HG02798 (cell line): Measurements from ENCODE around the gene CFP.
"Not testable (repeated sequence)": the region's sequence is repeated elsewhere in the genome, so short reads cannot be mapped to it uniquely, and the experiment has no call there.

Experiments used
- ATAC-seq: cut with Tn5 transposase; IDR thresholded peaks from one replicate; pipeline ENCODE4 v1.9.1; 2021; ENCODE audit warnings: mild to moderate bottlenecking; ENCODE audit not compliant: unreplicated experiment, poor library complexity

The CFP gene

DNA sequence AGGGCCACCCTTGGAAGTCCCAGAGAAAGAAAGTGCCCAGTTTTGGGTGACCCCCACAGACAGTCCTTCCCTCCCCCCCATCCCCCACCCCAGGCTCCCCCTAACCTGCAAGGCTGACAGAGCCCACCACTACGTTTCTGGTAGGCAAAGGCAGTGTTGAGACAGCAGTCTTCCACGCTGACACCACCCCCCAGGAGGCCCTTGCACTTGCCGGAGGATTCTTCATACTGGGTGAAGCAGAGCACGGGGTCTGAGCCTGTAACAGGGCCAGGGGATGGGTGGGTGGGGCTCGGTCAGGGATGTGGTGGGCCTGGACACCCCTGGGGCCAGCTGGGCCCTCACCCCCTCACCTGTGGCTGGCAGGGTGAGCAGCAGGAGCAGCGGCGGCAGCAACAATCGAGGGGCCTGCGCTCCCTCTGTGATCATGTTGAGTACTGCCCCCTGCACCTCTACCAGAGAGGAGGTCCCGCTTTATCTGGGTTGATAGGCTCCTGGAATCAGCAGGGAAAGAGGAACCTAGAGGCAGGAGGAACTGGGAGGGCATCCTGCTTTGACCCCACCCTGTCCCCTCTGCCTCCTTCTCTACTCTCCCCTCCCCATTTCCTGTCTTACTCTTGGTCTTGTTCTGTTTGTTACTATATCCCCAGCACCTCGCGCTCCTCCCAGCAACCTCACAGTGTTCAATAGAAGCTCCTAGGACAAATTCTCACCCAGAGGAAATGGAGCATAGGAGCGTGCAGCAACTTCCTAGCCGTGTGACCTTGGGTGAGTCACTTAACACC lies at the start of gene CFP:
TSS of gene CFP (minus strand) at position 512 of the 782 bp plus-strand sequence. CDS start at position 426, 86 bp downstream.
- no peak for ATAC-seq

DNA sequence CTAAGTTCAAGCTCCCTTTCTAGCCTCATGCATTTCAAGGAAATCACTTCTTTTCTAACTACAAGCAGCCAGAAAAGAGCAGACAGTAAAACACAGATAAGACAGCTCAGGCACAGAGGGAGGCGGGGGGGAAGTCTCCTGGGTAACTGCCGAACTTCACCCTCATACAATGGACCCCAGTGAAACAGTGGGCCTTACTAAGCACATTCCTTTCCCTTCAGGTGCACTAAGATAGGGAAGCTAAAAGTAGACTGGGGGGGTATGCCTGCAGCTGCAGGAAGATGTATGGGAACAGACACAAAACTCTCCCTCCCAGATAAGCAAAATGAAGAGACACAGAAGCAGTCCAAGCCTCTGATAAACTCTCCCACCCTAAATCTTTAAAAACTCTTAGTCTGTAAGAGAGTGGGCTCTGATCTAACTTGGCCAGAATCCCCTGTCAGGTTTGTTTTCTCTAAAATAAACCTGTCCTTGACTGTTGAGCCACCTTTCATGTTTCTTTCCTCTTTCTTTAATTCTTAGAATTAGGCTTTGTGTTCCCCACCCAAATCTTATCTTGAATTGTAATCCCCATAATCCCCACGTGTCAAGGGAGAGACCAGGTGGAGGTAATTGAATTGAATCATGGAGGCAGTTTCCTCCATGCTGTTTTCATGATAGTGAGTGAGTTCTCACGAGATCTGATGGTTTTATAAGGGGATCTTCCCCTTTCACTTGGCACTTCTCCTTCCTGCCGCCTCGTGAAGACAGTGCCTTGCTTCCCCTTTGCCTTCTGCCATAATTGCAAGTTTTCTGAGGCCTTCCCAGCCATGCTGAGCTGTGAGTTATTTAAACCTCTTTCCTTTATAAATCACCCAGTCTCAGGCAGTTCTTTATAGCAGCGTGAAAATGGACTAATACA lies 46.5 kb upstream of the CFP start:
- ATAC-seq: not testable (repeated sequence)

DNA sequence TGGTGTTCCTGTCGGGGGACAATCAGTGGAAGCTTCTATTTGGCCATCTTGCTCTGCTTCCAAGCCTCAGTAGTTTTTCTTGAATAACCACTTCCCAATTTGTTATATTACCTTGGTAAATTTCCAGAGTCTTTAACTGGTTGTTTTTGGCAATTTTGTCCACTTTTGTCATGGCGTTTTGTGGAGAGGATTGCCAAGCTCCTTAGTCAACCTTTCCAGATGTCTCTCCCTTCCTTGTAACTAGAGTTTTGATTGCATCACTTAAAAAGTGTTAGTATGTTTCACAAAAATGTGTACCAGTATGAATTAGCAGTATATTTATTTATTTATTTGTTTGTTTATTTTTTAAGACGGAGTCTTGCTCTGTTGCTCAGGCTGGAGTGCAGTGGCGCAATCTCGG lies 45.0 kb upstream of the CFP start:
- no peak for ATAC-seq

DNA sequence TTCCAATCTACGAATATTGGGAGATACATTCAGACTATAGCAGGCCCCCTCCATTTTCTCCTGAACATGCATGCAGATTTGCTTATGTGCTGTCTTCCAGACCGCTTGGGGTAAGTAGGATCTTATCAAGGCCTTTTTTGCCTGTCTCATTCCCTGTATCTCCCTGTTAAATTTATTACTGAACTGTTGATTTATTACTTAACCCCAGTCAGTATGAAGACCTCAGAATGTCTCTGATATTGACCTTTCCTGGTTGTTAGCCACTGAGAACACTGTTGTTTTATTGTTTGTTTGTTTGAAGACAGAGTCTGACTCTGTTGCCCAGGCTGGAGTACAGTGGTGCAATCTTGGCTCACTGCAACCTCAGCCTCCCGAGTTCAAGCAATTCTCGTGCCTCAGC lies 36.1 kb upstream of the CFP start:
- not testable (repeated sequence) for ATAC-seq

DNA sequence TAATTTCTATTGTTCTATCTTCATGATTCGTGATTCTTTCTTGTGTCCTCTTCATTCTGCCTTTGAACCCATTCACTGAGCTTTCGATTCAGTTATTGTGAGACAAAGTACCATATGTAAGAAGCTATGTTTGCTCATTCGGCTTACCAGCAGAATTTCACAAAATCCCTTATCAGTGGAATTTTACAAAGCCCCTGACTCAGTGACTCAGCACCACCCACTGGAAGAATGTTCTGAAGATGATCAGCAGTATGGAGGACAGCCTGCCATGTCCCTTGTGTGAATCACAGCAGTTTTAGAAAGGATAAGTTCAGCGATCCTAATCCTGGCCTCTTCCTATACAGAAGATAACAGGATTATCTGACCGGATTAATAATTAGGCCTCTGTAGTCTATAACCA lies 35.0 kb upstream of the CFP start:
- ATAC-seq: no peak

DNA sequence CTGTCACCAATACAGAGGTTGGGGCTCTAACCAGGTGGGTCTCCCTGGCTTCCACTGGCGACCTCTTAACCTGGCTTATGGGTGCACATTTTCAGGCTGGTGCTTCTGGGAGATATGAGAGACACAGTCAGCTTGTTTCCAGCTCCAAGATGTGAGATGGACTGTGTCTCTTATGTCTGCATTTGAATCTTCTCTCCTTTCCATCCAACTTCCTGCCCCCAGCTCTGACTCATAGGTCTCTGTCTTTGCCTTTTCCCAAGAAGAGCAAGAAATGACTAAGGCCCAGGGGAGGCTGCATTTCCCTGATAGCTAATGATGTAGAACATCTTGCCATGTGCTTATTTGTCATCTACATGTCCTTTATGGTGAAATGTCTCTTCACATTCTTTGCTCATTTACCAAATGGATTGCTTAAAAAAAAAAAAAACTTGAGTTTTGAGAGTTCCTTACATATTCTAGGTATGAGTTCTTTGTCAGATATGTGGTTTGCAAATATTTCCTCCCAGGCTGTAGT lies 32.5 kb upstream of the CFP start:
- no peak for ATAC-seq

DNA sequence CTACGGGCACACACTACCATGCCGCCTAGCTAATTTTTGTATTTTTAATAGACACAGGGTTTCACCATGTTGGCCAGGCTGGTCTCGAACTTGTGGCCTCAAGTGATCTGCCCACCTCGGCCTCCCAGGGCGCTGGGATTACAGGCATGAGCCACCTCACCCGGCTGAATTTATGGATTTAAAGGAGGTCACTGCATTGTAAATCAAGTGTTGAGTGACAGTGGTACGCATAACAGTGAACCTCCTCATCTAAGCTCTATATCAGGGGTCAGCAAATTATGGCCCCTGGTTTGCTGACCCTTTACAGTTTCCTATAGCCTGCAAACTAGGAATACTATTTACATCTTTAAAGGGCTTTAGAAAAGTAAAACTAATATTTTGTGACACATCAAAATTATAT lies 31.8 kb upstream of the CFP start:
- ATAC-seq: no peak

DNA sequence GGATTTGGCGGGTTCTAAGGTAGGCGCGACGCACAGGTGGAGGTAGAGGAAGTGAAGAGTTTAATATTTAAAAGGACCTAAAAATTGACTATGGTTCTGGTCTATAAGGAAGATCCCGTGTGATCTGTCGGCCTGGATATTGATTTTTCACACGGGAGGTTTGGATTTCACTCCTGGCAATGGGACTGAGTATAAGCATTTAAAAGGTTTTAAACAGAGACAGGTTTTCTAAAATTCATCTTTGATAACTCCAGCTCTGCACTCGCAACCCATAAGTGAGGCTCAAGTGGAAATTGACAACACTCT lies 29.6 kb upstream of the CFP start:
- no peak for ATAC-seq

DNA sequence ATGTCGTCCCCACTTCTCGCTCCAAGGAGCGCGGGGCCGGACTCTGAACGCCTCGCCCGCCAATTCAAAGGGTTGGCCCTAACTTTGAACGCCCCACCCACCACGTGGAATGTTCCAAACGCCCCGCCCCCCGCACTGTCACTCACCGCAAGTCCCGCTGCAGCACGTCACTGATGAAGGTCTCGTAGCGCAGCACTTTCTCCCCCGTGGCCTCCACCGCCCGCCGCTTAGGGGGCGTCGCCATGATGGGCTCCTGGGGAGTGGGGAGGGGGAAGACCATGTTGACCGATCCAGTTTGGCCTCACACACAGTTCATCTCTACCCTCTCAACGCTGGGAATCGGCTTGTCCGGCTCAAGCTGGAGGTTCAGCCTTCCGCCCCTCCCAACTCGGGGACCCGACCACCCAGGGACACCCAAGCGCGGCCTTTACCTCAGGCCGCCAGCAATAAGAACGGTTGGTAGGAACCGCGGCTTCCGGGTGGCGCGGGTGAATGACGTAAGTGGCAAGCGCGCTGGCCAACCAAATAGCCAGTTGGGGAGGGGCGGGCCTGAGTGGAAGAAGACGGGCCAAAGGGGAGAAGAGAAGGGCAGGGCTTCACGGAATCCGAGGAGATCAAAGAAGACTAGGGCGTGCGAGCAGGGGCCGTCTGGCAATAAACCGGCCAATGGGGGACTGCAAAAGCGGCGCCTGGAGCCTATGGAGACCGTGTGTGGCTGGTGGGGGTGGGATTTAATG lies 29.1 kb upstream of the CFP start, which contains the start of gene UXT:
TSS of gene UXT (minus strand) at position 497 of the 737 bp plus-strand sequence. CDS start at position 244, 253 bp downstream.
- ATAC-seq: peak; percentile 89

DNA sequence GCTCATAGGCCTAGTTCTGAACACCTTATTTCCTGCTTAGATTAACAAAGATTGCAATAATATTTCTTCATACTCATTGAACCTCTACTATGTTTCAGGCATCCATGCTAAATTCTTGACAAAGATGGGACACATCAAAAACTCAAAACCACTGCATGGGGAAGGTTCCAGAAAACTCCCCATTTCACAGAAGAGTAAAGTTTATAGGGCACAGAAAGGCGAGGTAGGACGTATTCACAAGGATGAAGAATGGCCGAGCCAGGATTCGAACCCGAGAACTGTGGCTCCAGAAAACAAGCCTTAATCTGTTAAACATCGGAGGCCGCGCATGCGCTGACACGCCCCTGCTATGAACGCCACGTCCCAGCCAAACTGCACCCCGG lies 28.6 kb upstream of the CFP start:
- no peak for ATAC-seq

DNA sequence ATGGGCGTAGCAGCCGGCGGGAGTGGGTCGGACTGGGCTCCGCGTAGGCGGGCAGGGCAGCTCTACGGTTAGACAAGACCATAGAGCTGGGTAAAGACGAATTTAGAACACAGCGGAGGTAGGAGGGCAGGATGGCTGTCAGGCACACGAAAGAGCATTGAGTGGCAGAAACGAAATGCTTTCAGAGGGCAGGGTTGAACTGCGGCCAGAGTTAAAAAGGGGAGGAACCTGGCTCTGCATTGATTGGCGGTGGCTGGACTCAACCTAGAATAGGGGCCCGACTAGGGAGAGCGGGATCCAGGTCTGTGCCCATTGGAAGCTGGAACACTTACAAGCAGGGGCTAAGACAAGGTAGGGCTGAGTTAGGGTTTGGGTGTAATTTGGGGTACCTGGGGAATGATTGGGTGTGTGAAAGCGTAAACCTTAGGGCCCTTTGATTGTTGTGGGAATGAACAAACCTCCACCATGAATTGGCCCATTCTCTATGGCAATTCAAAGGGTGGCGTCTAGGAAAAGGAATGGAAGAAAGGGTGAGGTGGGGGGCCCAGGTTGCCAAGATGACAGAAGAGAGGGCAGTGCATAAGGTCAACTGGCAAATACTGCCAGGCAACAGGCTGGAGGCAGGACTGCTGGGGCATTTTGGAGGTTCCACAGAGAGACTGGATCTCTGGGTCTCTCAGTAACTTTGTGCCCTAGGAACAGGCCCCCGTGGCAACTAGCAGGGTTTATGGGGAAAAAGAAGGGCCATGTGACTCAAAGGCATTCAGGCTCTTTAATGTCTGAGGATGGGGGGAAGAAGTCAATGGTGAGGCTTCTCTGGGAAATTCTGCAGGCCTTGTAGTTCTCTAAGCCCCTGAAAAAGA lies 21.5 kb upstream of the CFP start:
- no peak for ATAC-seq

DNA sequence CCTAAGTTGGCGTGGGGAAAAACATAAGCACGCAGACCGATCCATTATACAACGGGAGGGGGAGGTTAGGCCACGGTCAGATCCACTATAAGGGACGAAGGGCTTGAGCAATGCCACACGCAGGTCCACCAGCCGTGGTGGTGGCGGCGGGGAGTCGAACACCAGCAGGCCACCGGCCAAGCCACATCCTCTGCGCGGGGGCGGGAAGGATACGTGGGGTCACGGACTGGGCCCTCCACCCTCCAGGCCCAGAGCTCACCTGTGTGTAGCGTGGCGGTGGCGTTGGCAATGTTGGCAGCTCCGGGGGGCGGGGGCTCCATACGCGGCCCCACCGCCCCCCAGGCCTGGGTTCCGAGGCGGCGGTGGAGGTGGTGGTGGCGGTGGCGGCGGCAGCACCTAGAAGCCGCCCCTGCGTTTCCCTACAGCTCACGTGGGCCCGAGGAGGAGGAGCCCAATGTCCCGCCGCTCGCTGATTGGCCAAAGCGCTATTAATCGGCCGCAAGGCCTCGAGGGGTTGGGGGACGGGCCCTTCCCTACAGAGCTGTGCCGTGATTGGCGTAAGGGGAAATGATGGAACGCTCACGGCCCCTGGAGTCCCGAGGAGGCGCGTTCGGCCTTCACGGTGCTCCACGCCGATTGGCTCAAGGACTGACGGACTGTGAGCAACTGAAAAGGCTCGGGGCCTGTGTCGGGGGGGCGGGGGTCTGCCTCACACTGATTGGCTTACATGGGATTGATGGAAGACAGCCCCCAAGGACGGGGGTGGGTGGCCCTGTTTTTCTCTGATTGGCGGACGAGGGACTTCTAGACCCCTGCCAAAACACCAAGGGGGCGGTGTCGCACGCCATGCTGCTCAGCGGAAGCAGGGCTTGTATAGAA lies 20.7 kb upstream of the CFP start, which contains the start of gene ELK1:
TSS of gene ELK1 (minus strand) at position 400 of the 879 bp plus-strand sequence. CDS start 9,122 bp downstream, outside the sequence.
- peak; percentile 94 for ATAC-seq

DNA sequence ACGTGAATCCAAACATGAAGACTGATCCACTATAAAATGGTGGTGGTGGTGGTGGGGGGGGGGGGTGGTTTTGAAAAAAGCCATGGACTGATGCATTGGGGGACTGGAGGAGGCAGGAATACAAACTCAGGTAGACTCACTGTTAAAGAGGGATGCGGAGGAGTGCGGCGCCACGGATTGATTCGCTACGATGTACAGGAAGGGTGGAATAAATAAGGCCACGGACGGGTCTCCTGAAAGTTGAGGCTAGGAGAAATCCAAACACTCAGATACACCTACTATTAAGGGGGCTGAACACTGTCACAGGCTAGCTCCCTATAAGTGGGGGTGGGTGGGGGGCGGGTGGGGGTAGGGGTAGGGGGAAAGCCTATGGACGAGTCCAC lies 20.0 kb upstream of the CFP start:
- ATAC-seq: no peak

DNA sequence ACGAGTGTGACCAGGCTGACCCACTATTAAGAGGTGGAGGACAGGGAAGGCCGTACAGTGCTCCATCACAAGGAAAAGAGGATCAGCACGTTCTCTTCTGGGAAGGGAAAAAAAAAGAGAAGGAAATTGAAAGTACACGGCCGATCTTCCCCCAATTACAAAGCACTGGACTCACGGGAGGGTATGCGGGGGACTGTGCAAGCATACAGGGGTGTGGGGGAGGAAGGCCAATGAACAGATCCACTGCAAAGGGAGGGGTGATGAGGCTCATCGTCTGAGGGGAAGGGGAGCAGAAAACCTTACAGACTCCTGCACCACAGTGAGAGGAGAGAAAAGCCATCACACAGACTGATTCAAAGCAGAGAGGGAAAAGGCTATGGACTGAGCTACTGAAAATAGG lies 19.5 kb upstream of the CFP start:
- no peak for ATAC-seq

DNA sequence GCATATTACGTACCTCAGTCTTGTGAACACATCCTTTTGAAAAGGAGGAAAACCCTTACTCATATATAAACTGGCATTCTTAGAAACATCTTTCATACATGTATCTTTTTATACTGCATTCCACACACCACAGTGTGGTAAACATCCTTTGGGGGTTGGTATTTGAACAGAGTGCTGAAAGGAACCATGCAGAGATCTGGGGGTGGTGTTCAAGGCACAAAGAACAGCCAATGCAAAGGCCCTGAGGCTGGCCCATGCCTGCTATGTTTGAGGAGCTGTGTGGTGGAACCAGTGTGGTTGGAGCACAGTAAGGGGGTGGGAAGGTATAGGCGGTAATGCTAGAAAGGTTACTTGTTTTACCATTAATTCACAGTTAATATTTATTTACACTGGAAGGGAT lies 18.6 kb upstream of the CFP start:
- no peak for ATAC-seq

DNA sequence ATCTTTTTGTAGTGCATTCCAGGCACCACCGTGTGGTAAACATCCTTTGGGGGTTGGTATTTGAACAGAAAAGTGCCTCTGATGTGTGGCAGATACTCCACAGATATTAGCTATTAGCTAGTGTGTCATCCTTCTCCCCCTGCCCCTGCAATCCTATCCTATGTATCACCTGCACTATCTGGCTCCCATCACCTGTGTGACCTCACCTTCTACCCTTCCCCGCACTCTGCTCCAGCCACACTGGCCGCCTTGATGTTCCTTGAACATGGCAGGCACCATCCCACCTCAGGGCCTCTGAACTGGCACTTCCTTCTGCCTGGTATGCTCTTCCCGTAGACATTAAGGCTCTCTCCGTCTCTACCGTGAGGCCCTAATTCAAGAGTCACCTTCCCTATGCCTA lies 16.9 kb upstream of the CFP start:
- ATAC-seq: no peak

DNA sequence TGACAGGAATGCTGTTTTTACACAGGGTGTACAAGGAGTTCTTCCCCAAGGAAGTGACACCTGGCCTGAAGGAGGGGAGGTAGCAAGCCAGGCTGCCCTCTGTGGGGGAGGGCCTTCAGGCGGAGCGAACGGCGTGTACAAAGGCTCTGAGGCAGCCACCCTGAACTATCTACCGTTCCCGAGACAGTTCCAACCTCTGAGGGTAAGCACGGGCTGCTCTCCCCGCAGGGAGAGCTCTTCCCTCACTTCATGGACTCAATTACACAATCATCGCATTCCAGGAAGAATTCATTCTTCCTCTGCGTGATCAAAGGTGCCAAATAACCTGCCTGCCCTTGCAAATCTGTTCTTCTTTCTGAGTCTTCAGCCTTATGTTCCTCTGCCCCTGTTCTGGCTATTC lies 15.8 kb upstream of the CFP start:
- no peak for ATAC-seq

DNA sequence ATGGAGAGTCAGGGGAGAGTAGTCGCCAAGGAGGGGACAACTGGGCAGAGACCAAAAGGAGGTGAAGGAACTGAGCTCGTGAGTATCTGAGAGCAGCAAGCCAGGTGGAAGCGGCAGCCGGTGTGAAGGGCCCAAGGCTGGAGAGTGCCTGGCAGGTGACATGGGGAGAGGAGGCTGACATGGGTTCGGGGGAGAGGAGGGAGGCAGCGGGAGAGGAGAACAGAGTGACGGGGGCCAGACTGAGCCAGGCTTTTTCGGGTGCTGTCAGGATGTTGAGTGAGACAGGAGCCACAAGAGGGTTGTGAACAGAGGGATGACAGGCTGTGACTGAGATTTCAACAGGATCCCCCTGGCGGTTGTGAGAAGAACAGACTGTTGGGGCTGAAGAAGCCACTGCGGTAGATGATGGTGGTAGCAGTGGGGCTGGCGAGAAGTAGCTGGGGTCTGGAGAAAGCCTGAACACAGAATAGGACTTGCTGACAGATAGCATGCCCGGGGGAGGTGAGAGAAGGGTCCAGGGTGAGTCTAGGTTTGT lies 14.9 kb upstream of the CFP start:
- no peak for ATAC-seq
